H9 (cell line): ENCODE data around the gene FAIM2. TPM values are rescaled to one million over a fixed set of nuclear protein-coding genes. Genes with fewer than 3 reads are reported as not detected.
A peak's percentile ranks its signal among the peaks of the same experiment; 100 is the strongest.

Experiments used
- DNase-seq: peaks from one replicate; pipeline ENCODE4 v3.0.0-alpha.2; 2017
- H2AFZ ChIP-seq: one replicate; pipeline ENCODE4 v1.6.1; 2013; ENCODE audit warnings: mild to moderate bottlenecking, low read length, control low read depth, moderate library complexity
- H2AK5ac ChIP-seq: 2 replicates; pipeline ENCODE4 v1.6.1; 2013; ENCODE audit warnings: low read length, control low read depth, mixed read lengths; ENCODE audit not compliant: insufficient read length
- H2BK120ac ChIP-seq: one replicate; pipeline ENCODE4 v1.6.1; 2013; ENCODE audit warnings: low read depth, mild to moderate bottlenecking, low read length, control low read depth, inconsistent platforms; ENCODE audit not compliant: poor library complexity, severe bottlenecking
- H2BK12ac ChIP-seq: 2 replicates; pipeline ENCODE4 v1.6.1; 2013; ENCODE audit warnings: low read length, control low read depth, mixed read lengths, low read depth; ENCODE audit not compliant: insufficient read length
- H2BK15ac ChIP-seq: 2 replicates; pipeline ENCODE4 v1.6.1; 2013; ENCODE audit warnings: low read depth, low read length, control low read depth
- H2BK20ac ChIP-seq: one replicate; pipeline ENCODE4 v1.6.1; 2013; ENCODE audit warnings: low read depth, mild to moderate bottlenecking, low read length, control low read depth, inconsistent platforms; ENCODE audit not compliant: poor library complexity, severe bottlenecking
- H2BK5ac ChIP-seq: 2 replicates; pipeline ENCODE4 v1.6.1; 2013; ENCODE audit warnings: low read length, control low read depth, mixed read lengths; ENCODE audit not compliant: insufficient read length
- H3K14ac ChIP-seq: 2 replicates; pipeline ENCODE4 v1.6.1; 2013; ENCODE audit warnings: low read length, control low read depth; ENCODE audit not compliant: insufficient read depth
- H3K18ac ChIP-seq: 2 replicates; pipeline ENCODE4 v1.6.1; 2013; ENCODE audit warnings: low read depth, mild to moderate bottlenecking, mixed read lengths, low read length, control low read depth; ENCODE audit not compliant: insufficient read length
- H3K23ac ChIP-seq: 2 replicates; pipeline ENCODE4 v1.6.1; 2013; ENCODE audit warnings: low read length, control low read depth, mixed read lengths, low read depth; ENCODE audit not compliant: insufficient read length
- H3K23me2 ChIP-seq: 2 replicates; pipeline ENCODE4 v1.6.1; 2013; ENCODE audit warnings: low read depth, mild to moderate bottlenecking, mixed read lengths, low read length, control low read depth; ENCODE audit not compliant: insufficient read length, poor library complexity, severe bottlenecking
- H3K27ac ChIP-seq: 2 replicates; pipeline ENCODE4 v1.5.1; 2013; ENCODE audit warnings: low read length, control low read depth, mixed read lengths, low read depth; ENCODE audit not compliant: insufficient read length
- H3K27me3 ChIP-seq: 2 replicates; pipeline ENCODE4 v1.6.1; 2013; ENCODE audit warnings: low read length, control low read depth, inconsistent platforms; ENCODE audit not compliant: insufficient read depth
- H3K4ac ChIP-seq: 2 replicates; pipeline ENCODE4 v1.6.1; 2013; ENCODE audit warnings: low read depth, mild to moderate bottlenecking, control low read depth, inconsistent platforms, low read length, moderate library complexity
- H3K4me1 ChIP-seq: 2 replicates; pipeline ENCODE4 v1.6.1; 2013; ENCODE audit warnings: low read length, control low read depth, inconsistent platforms; ENCODE audit not compliant: insufficient read depth
- H3K4me2 ChIP-seq: 2 replicates; pipeline ENCODE4 v1.6.1; 2013; ENCODE audit warnings: low read length, control low read depth, mixed read lengths; ENCODE audit not compliant: insufficient read length, insufficient read depth
- H3K56ac ChIP-seq: 2 replicates; pipeline ENCODE4 v1.6.1; 2013; ENCODE audit warnings: low read depth, mild to moderate bottlenecking, mixed read lengths, low read length, control low read depth; ENCODE audit not compliant: insufficient read length
- H3K79me1 ChIP-seq: 2 replicates; pipeline ENCODE4 v1.6.1; 2013; ENCODE audit warnings: low read depth, mild to moderate bottlenecking, moderate library complexity, low read length, control low read depth, inconsistent platforms; ENCODE audit not compliant: insufficient read depth, poor library complexity, severe bottlenecking
- H3K79me2 ChIP-seq: 2 replicates; pipeline ENCODE4 v1.6.1; 2013; ENCODE audit warnings: low read length, control low read depth, inconsistent platforms; ENCODE audit not compliant: insufficient read depth
- H3K9ac ChIP-seq: 2 replicates; pipeline ENCODE4 v1.6.1; 2013; ENCODE audit warnings: low read length, control low read depth, mixed read lengths; ENCODE audit not compliant: insufficient read length; ENCODE audit errors: extremely low read depth
- H3K9me3 ChIP-seq: one replicate; pipeline ENCODE4 v1.6.1; 2013; ENCODE audit warnings: low read depth, low read length, inconsistent platforms; ENCODE audit not compliant: control insufficient read depth
- H3T11ph ChIP-seq: one replicate; pipeline ENCODE4 v1.6.1; 2013; ENCODE audit warnings: mild to moderate bottlenecking, low read length, control low read depth, inconsistent platforms
- H4K20me1 ChIP-seq: one replicate; pipeline ENCODE4 v1.6.1; 2013; ENCODE audit not compliant: control insufficient read depth, insufficient read length, insufficient read depth
- H4K5ac ChIP-seq: 2 replicates; pipeline ENCODE4 v1.6.1; 2013; ENCODE audit warnings: low read depth, mild to moderate bottlenecking, mixed read lengths, low read length, control low read depth; ENCODE audit not compliant: insufficient read length
- H4K8ac ChIP-seq: replicated peaks from 2 replicates; pipeline ENCODE4 v1.6.1; 2013; ENCODE audit warnings: low read length, control low read depth, mixed read lengths, low read depth; ENCODE audit not compliant: insufficient read length
- H4K91ac ChIP-seq: 2 replicates; pipeline ENCODE4 v1.6.1; 2013; ENCODE audit warnings: low read depth, mild to moderate bottlenecking, moderate library complexity, mixed read lengths, low read length, control low read depth; ENCODE audit not compliant: insufficient read length
- H3K27ac Mint-ChIP-seq, 3 experiments: 2 replicates in 2 of 3; 3 replicates in 1 of 3; pipeline ENCODE4 v1.8.0; 2020 to 2021; ENCODE audit warnings: mixed read lengths in 3 of 3, mild to moderate bottlenecking in 1 of 3, moderate library complexity in 1 of 3
- H3K27me3 Mint-ChIP-seq: 2 replicates; pipeline ENCODE4 v1.8.0; 2021; ENCODE audit warnings: low read depth, mild to moderate bottlenecking, moderate library complexity, mixed read lengths
- H3K36me3 Mint-ChIP-seq, 3 experiments: 2 replicates in 2 of 3; 3 replicates in 1 of 3; pipeline ENCODE4 v1.8.0; 2020 to 2021; ENCODE audit warnings: low read depth in 3 of 3, mixed read lengths in 3 of 3; ENCODE audit not compliant: insufficient read depth in 1 of 3
- H3K4me1 Mint-ChIP-seq, 2 experiments: 2 replicates each; pipeline ENCODE4 v1.8.0; 2020; ENCODE audit warnings: mixed read lengths in 2 of 2
- H3K4me3 Mint-ChIP-seq, 2 experiments: 2 replicates in 1 of 2; 3 replicates in 1 of 2; pipeline ENCODE4 v1.8.0; 2020 to 2021; ENCODE audit warnings: mild to moderate bottlenecking in 2 of 2, mixed read lengths in 2 of 2, moderate library complexity in 1 of 2
- H3K9me3 Mint-ChIP-seq, 2 experiments: 2 replicates in 1 of 2; 3 replicates in 1 of 2; pipeline ENCODE4 v1.8.0; 2020; ENCODE audit warnings: mild to moderate bottlenecking in 2 of 2, mixed read lengths in 2 of 2, moderate library complexity in 1 of 2
- WGBS: extraction: QIAGEN DNeasy Blood & Tissue Kit; methylation state at CpG from one replicate; pipeline ENCODE4 v1.1.7; 2013; ENCODE audit warnings: missing lambda C conversion rate, low lambda C conversion rate, mixed read lengths; ENCODE audit not compliant: insufficient read length; ENCODE audit errors: extremely low coverage; 5-methylcytosine and 5-hydroxymethylcytosine counted together
- total RNA-seq: library from RNA; stranded (reverse); gene quantifications from 2 replicates; pipeline ENCODE4 v1.2.1, GENCODE V29; 2021
- TF ChIP-seq, protein P1 (sequence below): fragments of 200-600 bp; sonication (generic); conservative IDR thresholded peaks from 3 replicates; pipeline ENCODE4 v1.8.0; 2021; ENCODE audit warnings: antibody characterized with exemption, mild to moderate bottlenecking

FAIM2 gene
- total RNA-seq, 1 experiment from 2014 or later, result 0.42 TPM

DNA sequence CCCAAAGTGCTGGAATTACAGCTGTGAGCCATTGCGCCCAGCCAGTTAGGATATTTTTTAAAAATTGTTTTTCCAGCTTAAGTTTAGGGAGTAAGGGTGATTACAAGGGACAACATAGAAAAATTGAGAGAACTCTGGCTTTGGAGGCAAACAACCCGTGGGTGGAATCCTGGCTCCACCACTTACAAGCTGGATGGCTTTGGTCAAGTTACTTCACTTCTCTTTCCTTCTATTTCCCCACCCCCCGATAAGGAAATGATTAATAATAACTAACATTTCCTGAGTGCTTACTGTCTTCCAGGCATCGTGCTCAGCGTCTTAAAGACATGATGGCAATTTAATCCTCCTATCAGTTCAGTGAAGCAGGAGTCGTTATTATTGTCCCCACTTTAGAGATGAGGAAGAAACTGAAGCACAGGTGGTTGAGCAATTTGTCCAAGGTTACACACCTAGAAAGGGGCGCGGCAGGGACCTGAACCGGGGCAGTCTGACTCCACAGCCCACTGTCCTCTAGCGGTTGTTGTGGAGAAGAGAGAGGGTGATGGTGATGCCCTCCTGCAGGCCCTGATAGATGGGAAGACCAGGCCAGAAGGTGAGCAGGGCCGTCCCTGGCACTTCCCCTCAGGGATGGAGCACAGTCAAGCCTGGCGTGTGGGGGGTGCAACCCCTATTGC is 16.7 kb upstream of the FAIM2 start:
- H4K5ac ChIP-seq, result no peak overlapping the region
- H3K9me3 Mint-ChIP-seq, result no peaks in the 10 kb centered on the region
- H2AFZ ChIP-seq, result no peak overlapping the region
- H2BK12ac ChIP-seq, result no peak overlapping the region
- no peak overlapping the region for H3T11ph ChIP-seq
- DNase-seq, result peak; percentile 28
- no peaks in the 10 kb centered on the region for H4K20me1 ChIP-seq
- H3K56ac ChIP-seq, result no peak overlapping the region
- no peak overlapping the region for H3K14ac ChIP-seq
- no peak overlapping the region; a peak in 1 of 7 replicates for H3K27ac Mint-ChIP-seq
- H3K23ac ChIP-seq, result no peak overlapping the region
- H2BK5ac ChIP-seq, result no peak overlapping the region
- H3K79me1 ChIP-seq, result no peaks in the 10 kb centered on the region
- no peak overlapping the region for H2AK5ac ChIP-seq
- no peaks in the 10 kb centered on the region for H3K9me3 ChIP-seq
- no peak overlapping the region for H2BK120ac ChIP-seq
- H3K79me2 ChIP-seq, result no peaks in the 10 kb centered on the region
- no peaks in the 10 kb centered on the region for H3K4me1 ChIP-seq
- H3K4me2 ChIP-seq, result no peak overlapping the region
- H3K4me3 Mint-ChIP-seq, result no peak overlapping the region
- H4K91ac ChIP-seq, result no peak overlapping the region
- no peak overlapping the region for H3K18ac ChIP-seq
- H3K27me3 ChIP-seq, result no peaks in the 10 kb centered on the region
- H2BK15ac ChIP-seq, result no peak overlapping the region
- no peak overlapping the region for H4K8ac ChIP-seq
- H2BK20ac ChIP-seq, result no peak overlapping the region
- no peak overlapping the region for H3K9ac ChIP-seq
- H3K36me3 Mint-ChIP-seq, result no peaks in the 10 kb centered on the region
- peaks cover 0 to 8% of the 10 kb centered on the region in 2 experiments; a peak in 3 of 4 replicates for H3K4me1 Mint-ChIP-seq
- no CpG with 5 or more reads among the region's 12 CpGs for WGBS
- no peaks in the 10 kb centered on the region for H3K23me2 ChIP-seq
- H3K27me3 Mint-ChIP-seq, result peaks cover 4% of the 10 kb centered on the region
- H3K27ac ChIP-seq, result no peak overlapping the region
- H3K4ac ChIP-seq, result no peak overlapping the region
- TF ChIP-seq, protein P1, sequence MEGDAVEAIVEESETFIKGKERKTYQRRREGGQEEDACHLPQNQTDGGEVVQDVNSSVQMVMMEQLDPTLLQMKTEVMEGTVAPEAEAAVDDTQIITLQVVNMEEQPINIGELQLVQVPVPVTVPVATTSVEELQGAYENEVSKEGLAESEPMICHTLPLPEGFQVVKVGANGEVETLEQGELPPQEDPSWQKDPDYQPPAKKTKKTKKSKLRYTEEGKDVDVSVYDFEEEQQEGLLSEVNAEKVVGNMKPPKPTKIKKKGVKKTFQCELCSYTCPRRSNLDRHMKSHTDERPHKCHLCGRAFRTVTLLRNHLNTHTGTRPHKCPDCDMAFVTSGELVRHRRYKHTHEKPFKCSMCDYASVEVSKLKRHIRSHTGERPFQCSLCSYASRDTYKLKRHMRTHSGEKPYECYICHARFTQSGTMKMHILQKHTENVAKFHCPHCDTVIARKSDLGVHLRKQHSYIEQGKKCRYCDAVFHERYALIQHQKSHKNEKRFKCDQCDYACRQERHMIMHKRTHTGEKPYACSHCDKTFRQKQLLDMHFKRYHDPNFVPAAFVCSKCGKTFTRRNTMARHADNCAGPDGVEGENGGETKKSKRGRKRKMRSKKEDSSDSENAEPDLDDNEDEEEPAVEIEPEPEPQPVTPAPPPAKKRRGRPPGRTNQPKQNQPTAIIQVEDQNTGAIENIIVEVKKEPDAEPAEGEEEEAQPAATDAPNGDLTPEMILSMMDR, result no peak
